HG02884 (cell line): ENCODE results near the gene ASCC1.

Experiments used
- ATAC-seq: cut with Tn5 transposase; IDR thresholded peaks from one replicate; pipeline ENCODE4 v1.9.1; 2021; ENCODE audit warnings: mild to moderate bottlenecking, moderate library complexity; ENCODE audit not compliant: unreplicated experiment

ASCC1 gene

GRCh38 chr10:72069751-72070526, 146.1 kb downstream of the ASCC1 start:
- ATAC-seq, result no peak

GRCh38 chr10:72068901-72069446, 147.1 kb downstream of the ASCC1 start:
- no peak for ATAC-seq

- no peak for ATAC-seq
Observed at GRCh38 chr10:72068126-72068765, 147.8 kb downstream of the ASCC1 start.

- ATAC-seq, result no peak
Observed at GRCh38 chr10:72067463-72068125, 148.5 kb downstream of the ASCC1 start.

GRCh38 chr10:72066318-72067284, 149.5 kb downstream of the ASCC1 start:
- ATAC-seq, result no peak

- ATAC-seq, result no peak
Observed at GRCh38 chr10:72065439-72066025, 150.5 kb downstream of the ASCC1 start.

GRCh38 chr10:72063703-72064391, 152.2 kb downstream of the ASCC1 start:
- ATAC-seq, result no peak

GRCh38 chr10:72062832-72063702, 153.0 kb downstream of the ASCC1 start:
- no peak for ATAC-seq

GRCh38 chr10:72062382-72062781, 153.7 kb downstream of the ASCC1 start:
- ATAC-seq, result no peak

GRCh38 chr10:72061930-72062329, 154.1 kb downstream of the ASCC1 start:
- ATAC-seq, result no peak

- no peak for ATAC-seq
Observed at GRCh38 chr10:72061491-72061890, 154.6 kb downstream of the ASCC1 start.

GRCh38 chr10:72059843-72060822, 155.9 kb downstream of the ASCC1 start:
- ATAC-seq, result no peak

- no peak for ATAC-seq
Observed at GRCh38 chr10:72058989-72059842, 156.9 kb downstream of the ASCC1 start.

- ATAC-seq, result no peak
Observed at GRCh38 chr10:72058347-72058898, 157.7 kb downstream of the ASCC1 start.

- ATAC-seq, result no peak
Observed at GRCh38 chr10:72056932-72057751, 158.9 kb downstream of the ASCC1 start.
